H9 (cell line): ENCODE measurements around the gene USP35. TPM values are rescaled to one million over a fixed set of nuclear protein-coding genes. Genes with fewer than 3 reads are reported as not detected.

Source experiments
- DNase-seq: peaks from one replicate; pipeline ENCODE4 v3.0.0-alpha.2; 2017
- H2AFZ ChIP-seq: one replicate; pipeline ENCODE4 v1.6.1; 2013; ENCODE audit warnings: mild to moderate bottlenecking, low read length, control low read depth, moderate library complexity
- H2AK5ac ChIP-seq: 2 replicates; pipeline ENCODE4 v1.6.1; 2013; ENCODE audit warnings: low read length, control low read depth, mixed read lengths; ENCODE audit not compliant: insufficient read length
- H2BK120ac ChIP-seq: one replicate; pipeline ENCODE4 v1.6.1; 2013; ENCODE audit warnings: low read depth, mild to moderate bottlenecking, low read length, control low read depth, inconsistent platforms; ENCODE audit not compliant: poor library complexity, severe bottlenecking
- H2BK12ac ChIP-seq: 2 replicates; pipeline ENCODE4 v1.6.1; 2013; ENCODE audit warnings: low read length, control low read depth, mixed read lengths, low read depth; ENCODE audit not compliant: insufficient read length
- H2BK15ac ChIP-seq: 2 replicates; pipeline ENCODE4 v1.6.1; 2013; ENCODE audit warnings: low read depth, low read length, control low read depth
- H2BK20ac ChIP-seq: one replicate; pipeline ENCODE4 v1.6.1; 2013; ENCODE audit warnings: low read depth, mild to moderate bottlenecking, low read length, control low read depth, inconsistent platforms; ENCODE audit not compliant: poor library complexity, severe bottlenecking
- H2BK5ac ChIP-seq: 2 replicates; pipeline ENCODE4 v1.6.1; 2013; ENCODE audit warnings: low read length, control low read depth, mixed read lengths; ENCODE audit not compliant: insufficient read length
- H3K14ac ChIP-seq: 2 replicates; pipeline ENCODE4 v1.6.1; 2013; ENCODE audit warnings: low read length, control low read depth; ENCODE audit not compliant: insufficient read depth
- H3K18ac ChIP-seq: 2 replicates; pipeline ENCODE4 v1.6.1; 2013; ENCODE audit warnings: low read depth, mild to moderate bottlenecking, mixed read lengths, low read length, control low read depth; ENCODE audit not compliant: insufficient read length
- H3K23ac ChIP-seq: 2 replicates; pipeline ENCODE4 v1.6.1; 2013; ENCODE audit warnings: low read length, control low read depth, mixed read lengths, low read depth; ENCODE audit not compliant: insufficient read length
- H3K23me2 ChIP-seq: 2 replicates; pipeline ENCODE4 v1.6.1; 2013; ENCODE audit warnings: low read depth, mild to moderate bottlenecking, mixed read lengths, low read length, control low read depth; ENCODE audit not compliant: insufficient read length, poor library complexity, severe bottlenecking
- H3K27ac ChIP-seq: 2 replicates; pipeline ENCODE4 v1.5.1; 2013; ENCODE audit warnings: low read length, control low read depth, mixed read lengths, low read depth; ENCODE audit not compliant: insufficient read length
- H3K27me3 ChIP-seq: 2 replicates; pipeline ENCODE4 v1.6.1; 2013; ENCODE audit warnings: low read length, control low read depth, inconsistent platforms; ENCODE audit not compliant: insufficient read depth
- H3K4ac ChIP-seq: 2 replicates; pipeline ENCODE4 v1.6.1; 2013; ENCODE audit warnings: low read depth, mild to moderate bottlenecking, control low read depth, inconsistent platforms, low read length, moderate library complexity
- H3K4me1 ChIP-seq: 2 replicates; pipeline ENCODE4 v1.6.1; 2013; ENCODE audit warnings: low read length, control low read depth, inconsistent platforms; ENCODE audit not compliant: insufficient read depth
- H3K4me2 ChIP-seq: 2 replicates; pipeline ENCODE4 v1.6.1; 2013; ENCODE audit warnings: low read length, control low read depth, mixed read lengths; ENCODE audit not compliant: insufficient read length, insufficient read depth
- H3K56ac ChIP-seq: 2 replicates; pipeline ENCODE4 v1.6.1; 2013; ENCODE audit warnings: low read depth, mild to moderate bottlenecking, mixed read lengths, low read length, control low read depth; ENCODE audit not compliant: insufficient read length
- H3K79me1 ChIP-seq: 2 replicates; pipeline ENCODE4 v1.6.1; 2013; ENCODE audit warnings: low read depth, mild to moderate bottlenecking, moderate library complexity, low read length, control low read depth, inconsistent platforms; ENCODE audit not compliant: insufficient read depth, poor library complexity, severe bottlenecking
- H3K79me2 ChIP-seq: 2 replicates; pipeline ENCODE4 v1.6.1; 2013; ENCODE audit warnings: low read length, control low read depth, inconsistent platforms; ENCODE audit not compliant: insufficient read depth
- H3K9ac ChIP-seq: 2 replicates; pipeline ENCODE4 v1.6.1; 2013; ENCODE audit warnings: low read length, control low read depth, mixed read lengths; ENCODE audit not compliant: insufficient read length; ENCODE audit errors: extremely low read depth
- H3K9me3 ChIP-seq: one replicate; pipeline ENCODE4 v1.6.1; 2013; ENCODE audit warnings: low read depth, low read length, inconsistent platforms; ENCODE audit not compliant: control insufficient read depth
- H3T11ph ChIP-seq: one replicate; pipeline ENCODE4 v1.6.1; 2013; ENCODE audit warnings: mild to moderate bottlenecking, low read length, control low read depth, inconsistent platforms
- H4K20me1 ChIP-seq: one replicate; pipeline ENCODE4 v1.6.1; 2013; ENCODE audit not compliant: control insufficient read depth, insufficient read length, insufficient read depth
- H4K5ac ChIP-seq: 2 replicates; pipeline ENCODE4 v1.6.1; 2013; ENCODE audit warnings: low read depth, mild to moderate bottlenecking, mixed read lengths, low read length, control low read depth; ENCODE audit not compliant: insufficient read length
- H4K8ac ChIP-seq: replicated peaks from 2 replicates; pipeline ENCODE4 v1.6.1; 2013; ENCODE audit warnings: low read length, control low read depth, mixed read lengths, low read depth; ENCODE audit not compliant: insufficient read length
- H4K91ac ChIP-seq: 2 replicates; pipeline ENCODE4 v1.6.1; 2013; ENCODE audit warnings: low read depth, mild to moderate bottlenecking, moderate library complexity, mixed read lengths, low read length, control low read depth; ENCODE audit not compliant: insufficient read length
- H3K27ac Mint-ChIP-seq, 3 experiments: 2 replicates in 2 of 3; 3 replicates in 1 of 3; pipeline ENCODE4 v1.8.0; 2020 to 2021; ENCODE audit warnings: mixed read lengths in 3 of 3, mild to moderate bottlenecking in 1 of 3, moderate library complexity in 1 of 3
- H3K27me3 Mint-ChIP-seq: 2 replicates; pipeline ENCODE4 v1.8.0; 2021; ENCODE audit warnings: low read depth, mild to moderate bottlenecking, moderate library complexity, mixed read lengths
- H3K36me3 Mint-ChIP-seq, 3 experiments: 2 replicates in 2 of 3; 3 replicates in 1 of 3; pipeline ENCODE4 v1.8.0; 2020 to 2021; ENCODE audit warnings: low read depth in 3 of 3, mixed read lengths in 3 of 3; ENCODE audit not compliant: insufficient read depth in 1 of 3
- H3K4me1 Mint-ChIP-seq, 2 experiments: 2 replicates each; pipeline ENCODE4 v1.8.0; 2020; ENCODE audit warnings: mixed read lengths in 2 of 2
- H3K4me3 Mint-ChIP-seq, 2 experiments: 2 replicates in 1 of 2; 3 replicates in 1 of 2; pipeline ENCODE4 v1.8.0; 2020 to 2021; ENCODE audit warnings: mild to moderate bottlenecking in 2 of 2, mixed read lengths in 2 of 2, moderate library complexity in 1 of 2
- H3K9me3 Mint-ChIP-seq, 2 experiments: 2 replicates in 1 of 2; 3 replicates in 1 of 2; pipeline ENCODE4 v1.8.0; 2020; ENCODE audit warnings: mild to moderate bottlenecking in 2 of 2, mixed read lengths in 2 of 2, moderate library complexity in 1 of 2
- CTCF ChIP-seq: fragments of 200-600 bp; sonication (generic); conservative IDR thresholded peaks from 3 replicates; pipeline ENCODE4 v1.8.0; 2021; ENCODE audit warnings: antibody characterized with exemption, mild to moderate bottlenecking
- WGBS: extraction: QIAGEN DNeasy Blood & Tissue Kit; methylation state at CpG from one replicate; pipeline ENCODE4 v1.1.7; 2013; ENCODE audit warnings: missing lambda C conversion rate, low lambda C conversion rate, mixed read lengths; ENCODE audit not compliant: insufficient read length; ENCODE audit errors: extremely low coverage; 5-methylcytosine and 5-hydroxymethylcytosine counted together
- total RNA-seq: library from RNA; stranded (reverse); gene quantifications from 2 replicates; pipeline ENCODE4 v1.2.1, GENCODE V29; 2021

USP35 gene
- total RNA-seq, 1 experiment from 2014 or later: 6.8 TPM

DNA sequence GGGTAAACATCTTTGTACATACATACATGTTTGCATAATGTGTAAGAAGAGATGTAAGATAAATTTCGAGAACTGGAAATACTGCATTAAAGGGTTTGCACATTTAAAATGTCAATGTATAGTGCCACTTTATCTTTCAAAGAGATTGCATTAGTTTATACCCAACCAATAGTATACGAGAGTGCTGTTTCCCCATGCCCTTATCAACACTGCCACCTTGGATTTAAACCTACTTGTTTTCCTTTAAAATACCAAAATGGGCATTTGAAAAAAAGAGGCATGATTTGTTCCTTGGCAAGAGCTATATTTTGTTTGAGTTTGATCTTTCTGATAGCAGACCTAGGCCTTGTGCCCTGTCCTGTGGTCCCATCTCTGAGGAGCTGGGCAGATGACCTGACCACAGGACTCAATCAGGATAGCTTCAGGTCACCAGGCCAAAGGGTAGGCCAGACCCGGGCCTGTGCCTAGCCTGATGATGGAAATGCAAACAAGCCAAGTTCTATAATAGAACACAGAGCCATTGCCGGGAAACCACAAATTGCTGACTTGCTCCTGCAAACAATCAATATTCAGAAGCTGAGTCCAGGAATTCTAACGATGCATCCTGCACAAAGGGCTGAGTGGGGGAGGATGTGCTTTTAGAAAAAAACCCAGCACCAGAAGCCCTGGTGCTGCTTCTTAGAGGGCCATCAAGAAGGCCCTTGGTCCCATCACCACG, 32.4 kb upstream of the USP35 start:
- Histone ChIP-seq H3K4me2 (no peak overlapping the region), H2BK15ac (no peak overlapping the region), H3K9me3 (no peaks in the 10 kb centered on the region), H3K4me1 (no peaks in the 10 kb centered on the region), H2BK12ac (no peak overlapping the region), H3K18ac (no peak overlapping the region), H2BK20ac (no peak overlapping the region), H3K56ac (no peak overlapping the region), H3K79me1 (no peaks in the 10 kb centered on the region), H3T11ph (no peak overlapping the region), H3K27ac (no peak overlapping the region), H3K23ac (no peak overlapping the region), H2BK120ac (no peak overlapping the region), H3K23me2 (no peaks in the 10 kb centered on the region), H2AFZ (no peak overlapping the region), H4K8ac (no peak overlapping the region), H2BK5ac (no peak overlapping the region), H4K5ac (no peak overlapping the region), H3K27me3 (no peaks in the 10 kb centered on the region), H4K91ac (no peak overlapping the region), H3K4ac (no peak overlapping the region), H4K20me1 (no peaks in the 10 kb centered on the region), H2AK5ac (no peak overlapping the region), H3K79me2 (no peaks in the 10 kb centered on the region), H3K9ac (no peak overlapping the region), H3K14ac (no peak overlapping the region)
- H3K4me3 Mint-ChIP-seq: no peak overlapping the region
- DNase-seq: no peak
- H3K4me1 Mint-ChIP-seq: no peaks in the 10 kb centered on the region
- H3K27me3 Mint-ChIP-seq: peaks cover 2% of the 10 kb centered on the region; the same call in 1 of the 2 replicates
- peaks cover 0 to 3% (median under 1%) of the 10 kb centered on the region in 3 experiments; a peak in 3 of 7 replicates for H3K36me3 Mint-ChIP-seq
- no peaks in the 10 kb centered on the region; a peak in 1 of 5 replicates for H3K9me3 Mint-ChIP-seq
- no CpG with 5 or more reads among the region's 6 CpGs for WGBS
- no peak for TF ChIP-seq CTCF
- no peak overlapping the region; a peak in 1 of 7 replicates for H3K27ac Mint-ChIP-seq
